Stimulated activated CD4-positive, alpha-beta T cell treated with anti-CD3 and anti-CD28 coated beads, Interleukin-4, amount 100 ng/mL, for 48 hours (primary cell): ENCODE data around the gene TBL1X.

ENCODE experiments used
- DNase-seq, 2 donors: peaks; one replicate each; pipeline ENCODE4 v3.0.0-alpha.2; 2020; ENCODE audit warnings: low read depth in 2 of 2

Gene TBL1X

DNA sequence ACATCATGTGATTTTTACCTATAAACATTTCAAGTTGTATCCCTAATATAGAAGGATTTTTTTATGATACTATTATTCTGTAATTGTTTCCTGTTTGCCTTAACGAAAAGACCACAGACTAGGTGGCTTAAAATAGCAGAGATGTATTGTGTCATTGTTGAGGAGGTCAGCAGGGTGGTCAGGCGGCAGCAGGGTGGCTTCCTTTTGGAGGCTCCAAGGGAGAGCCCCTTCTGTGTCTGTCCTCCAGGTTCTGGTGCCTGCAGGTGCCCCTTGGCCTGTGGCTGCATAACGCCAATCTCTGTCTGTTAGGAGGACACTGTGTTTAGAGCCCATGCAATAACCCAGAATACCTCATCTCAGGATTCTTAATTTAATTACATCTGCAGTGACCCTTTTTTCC is 118.1 kb downstream of the TBL1X start:
- no peak for DNase-seq

DNA sequence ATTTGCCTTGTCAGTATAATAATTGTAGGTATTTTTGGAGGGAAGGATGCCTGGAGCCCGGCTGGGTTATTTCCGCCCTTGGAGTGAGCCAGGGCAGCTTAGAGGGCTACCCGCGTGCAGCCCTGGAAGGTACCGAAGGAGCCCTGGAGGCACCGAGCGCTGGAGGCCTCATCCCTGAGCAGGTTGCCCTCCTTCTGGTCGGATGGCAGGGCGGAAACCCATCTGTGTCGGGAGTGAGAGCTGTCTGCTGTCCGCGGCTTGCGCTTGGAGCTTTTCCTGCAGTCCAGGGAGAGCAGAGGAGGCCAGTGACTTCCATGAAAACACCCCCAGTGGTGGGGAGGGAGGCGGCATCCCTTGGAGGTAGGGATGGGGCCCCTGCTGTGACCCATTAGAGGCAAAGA is 122.1 kb downstream of the TBL1X start:
- DNase-seq, result no peak

DNA sequence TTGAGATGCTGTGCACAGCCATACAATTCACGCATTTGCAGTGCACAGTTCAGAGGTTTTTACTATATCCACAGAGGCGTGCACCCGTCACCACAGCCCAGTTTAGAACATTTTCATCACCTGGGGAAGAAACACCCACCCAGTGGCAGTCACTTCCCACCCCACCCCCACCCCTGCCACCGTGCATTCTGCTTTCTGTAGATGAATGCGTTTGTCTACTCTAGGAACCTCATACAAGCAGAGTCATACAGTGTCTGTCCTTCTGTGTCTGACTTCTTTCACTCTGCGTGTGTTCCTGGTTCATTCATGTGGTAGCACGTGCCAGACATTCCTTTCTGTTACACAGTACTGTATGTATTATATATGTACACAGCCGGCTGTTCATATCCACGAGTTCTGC is 122.8 kb downstream of the TBL1X start:
- no peak for DNase-seq

DNA sequence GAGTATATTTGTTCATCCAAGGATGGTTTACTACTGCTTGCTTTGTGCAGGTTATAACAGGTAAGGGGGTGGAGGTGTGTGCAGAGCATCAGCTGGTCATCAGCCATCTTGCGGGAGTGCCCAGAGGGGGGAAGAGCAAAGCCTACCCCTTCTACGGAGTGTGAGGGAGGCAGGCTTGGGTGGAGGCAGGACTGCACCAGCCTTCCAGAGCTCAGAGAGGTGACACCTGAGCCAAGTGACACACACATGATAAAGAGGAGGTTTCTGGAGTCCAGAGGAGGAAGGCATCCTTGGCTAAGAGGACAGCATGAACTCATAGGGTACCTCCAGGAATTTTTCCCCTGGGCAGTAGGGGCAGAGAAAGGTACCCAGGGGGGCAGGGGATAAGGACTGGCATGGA is 126.6 kb downstream of the TBL1X start:
- DNase-seq, result no peak

DNA sequence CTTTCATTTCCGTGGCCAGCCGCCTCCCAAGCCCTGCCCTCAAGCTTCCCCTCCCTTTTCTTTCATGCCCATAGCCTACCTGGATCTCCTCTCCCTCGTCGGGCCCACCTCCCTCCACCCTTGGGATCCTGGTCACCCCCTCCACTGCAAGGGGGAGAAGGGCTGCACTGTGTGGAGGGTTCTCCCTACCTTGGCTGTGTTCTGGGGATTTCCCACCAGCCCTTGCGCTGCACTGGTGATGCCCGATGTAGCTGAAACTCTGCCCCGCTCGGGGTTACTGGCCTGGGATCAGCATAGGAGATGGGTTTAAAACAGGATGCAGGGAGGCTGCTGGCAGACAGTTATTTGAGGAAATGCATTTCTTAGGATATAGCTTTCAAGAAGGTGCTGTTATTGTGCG is 128.9 kb downstream of the TBL1X start:
- DNase-seq, result no peak

DNA sequence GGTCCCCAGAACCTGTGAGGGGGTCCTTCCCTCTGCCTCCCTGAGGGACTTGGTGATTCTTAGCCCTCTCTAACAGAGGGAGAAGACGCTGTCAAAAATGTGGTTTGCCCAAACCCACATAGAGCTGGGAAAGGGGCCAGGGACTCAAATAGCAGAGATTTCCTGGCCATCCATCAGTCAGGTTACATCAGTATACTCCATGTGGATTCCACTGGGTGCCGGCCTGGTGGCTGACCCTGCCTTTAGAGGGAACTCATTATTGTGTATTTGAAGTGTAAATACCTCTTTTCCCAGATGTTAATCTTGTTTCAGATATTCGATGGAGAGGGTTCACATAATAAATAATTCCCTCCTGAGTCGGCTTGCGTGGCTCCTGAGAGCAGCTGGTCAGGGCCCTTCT is 130.3 kb downstream of the TBL1X start:
- no peak for DNase-seq

DNA sequence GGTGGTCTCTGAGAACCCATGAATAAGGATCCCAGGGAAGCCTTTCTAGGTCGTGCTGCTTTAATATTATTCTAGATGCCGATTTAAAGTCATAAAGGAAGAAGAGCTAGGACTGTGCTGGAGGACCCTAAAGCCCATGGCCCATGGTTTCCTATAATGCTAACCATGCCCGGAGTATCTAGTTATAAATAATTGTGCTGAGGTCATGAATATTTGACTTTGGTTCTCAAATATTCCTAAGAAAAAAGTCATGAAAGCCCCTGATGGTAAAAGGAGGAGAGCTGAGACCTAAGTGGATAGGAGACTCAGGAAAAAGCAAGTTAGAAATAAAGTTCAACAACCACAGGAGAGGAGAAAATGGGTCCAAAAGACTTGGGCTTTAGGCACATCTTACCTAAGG is 132.0 kb downstream of the TBL1X start:
- DNase-seq, result no peak

DNA sequence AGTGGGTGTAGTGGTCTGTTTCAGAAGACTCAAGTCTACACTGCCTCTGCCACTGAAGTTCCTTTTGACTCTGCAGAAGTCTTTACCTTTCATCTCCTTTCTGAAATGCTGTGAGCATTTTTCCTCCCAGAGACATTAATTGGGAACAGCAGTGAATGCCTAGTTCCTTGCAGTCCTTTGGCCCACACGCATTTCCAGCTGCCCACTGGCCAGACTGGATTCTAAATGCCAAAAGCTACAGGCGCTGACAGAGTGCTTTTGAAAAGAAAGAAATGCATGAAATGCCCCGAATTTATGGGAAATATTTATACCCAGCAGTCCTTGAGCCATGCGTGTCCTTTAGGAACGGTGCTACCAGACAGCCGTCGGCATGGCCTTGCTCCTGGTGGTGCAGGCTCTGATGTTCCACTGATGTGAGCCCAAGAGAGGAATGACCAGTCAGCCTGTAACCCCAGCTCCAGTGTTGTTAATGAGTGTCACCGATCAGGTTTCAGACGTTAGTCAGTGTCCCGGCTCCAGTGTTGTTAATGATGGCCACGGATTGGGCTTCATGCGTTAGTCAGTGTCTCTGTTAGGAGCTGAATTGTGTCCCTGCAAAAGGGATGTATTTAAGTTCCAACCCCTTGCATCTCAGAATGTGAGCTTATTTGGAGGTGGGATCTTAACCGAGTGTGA is 132.6 kb downstream of the TBL1X start:
- DNase-seq, result no peak

DNA sequence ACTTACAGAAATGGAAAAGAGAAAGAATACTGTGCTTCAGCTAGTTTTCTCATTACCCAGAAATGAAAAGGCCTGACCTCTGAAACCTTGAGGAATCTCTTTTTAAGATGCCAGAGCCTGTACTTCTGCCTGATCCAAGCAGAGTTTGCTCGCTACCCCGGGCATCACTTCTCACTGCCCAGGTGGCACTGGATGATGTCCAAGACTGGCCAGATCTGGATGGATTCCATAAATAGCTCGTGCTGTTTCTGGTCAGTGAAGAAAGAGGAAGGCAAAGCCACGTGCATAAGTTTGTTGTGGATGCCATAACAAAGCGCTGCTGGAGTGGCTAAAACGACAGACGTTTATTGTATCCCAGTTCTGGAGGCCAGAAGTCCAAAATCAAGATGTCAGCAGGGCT is 133.5 kb downstream of the TBL1X start:
- no peak for DNase-seq

DNA sequence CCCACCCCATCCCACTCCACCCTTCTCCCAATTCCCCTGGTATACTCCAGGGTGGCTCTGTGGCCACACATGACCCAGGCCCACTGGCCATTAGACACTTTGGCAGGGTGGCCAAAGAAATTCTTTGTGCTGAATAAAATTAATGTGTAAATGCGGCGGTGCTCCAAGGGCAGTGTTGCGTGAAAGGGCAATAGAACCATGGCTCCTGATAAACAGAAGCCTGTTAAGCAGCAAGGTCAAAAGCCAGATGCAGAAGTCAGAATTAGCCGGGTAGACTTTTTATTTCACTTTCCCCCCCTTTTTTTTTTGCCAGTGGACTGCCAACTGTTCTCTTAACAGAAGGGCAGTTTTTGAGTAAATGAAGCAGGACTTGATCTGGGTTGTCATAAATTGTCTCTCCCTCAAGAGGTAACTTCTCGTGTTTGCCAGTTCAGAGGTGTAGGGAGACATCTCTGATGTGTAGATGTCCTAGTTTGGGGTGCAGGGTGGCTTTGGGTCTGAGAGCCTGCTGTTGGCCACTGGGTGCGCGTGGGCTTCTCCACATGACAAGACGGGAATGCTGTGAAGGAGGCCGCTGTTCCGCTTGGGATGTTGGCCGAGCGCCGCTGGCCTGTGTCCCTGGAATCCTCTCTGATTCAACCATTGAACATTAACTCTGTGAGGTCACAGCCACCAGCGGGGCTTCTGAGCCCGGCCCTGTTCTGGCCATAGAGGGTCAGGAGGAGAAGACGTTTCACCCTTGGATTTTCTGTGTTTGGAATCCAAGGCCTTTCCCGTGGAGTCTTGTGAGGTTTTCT is 139.5 kb downstream of the TBL1X start:
- DNase-seq, result no peak

DNA sequence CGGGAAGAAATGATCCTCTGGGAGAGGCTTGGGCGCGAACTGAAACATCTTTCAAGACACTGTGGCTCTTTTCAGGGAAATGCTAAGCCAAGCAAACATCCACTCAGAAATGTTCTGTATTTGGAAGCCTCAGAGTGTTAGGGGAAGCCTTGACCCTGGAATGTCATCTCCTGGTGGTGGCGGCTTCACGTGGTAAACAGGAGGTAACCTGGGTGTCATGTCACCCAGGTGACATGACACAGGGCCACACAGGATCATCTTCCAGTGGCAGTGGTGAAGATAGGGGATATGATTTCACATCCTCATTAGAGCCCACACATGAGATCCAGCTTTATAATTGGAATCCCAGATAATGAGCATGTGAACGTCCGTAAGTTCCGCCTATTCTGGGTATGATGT is 140.0 kb downstream of the TBL1X start:
- DNase-seq, result no peak

DNA sequence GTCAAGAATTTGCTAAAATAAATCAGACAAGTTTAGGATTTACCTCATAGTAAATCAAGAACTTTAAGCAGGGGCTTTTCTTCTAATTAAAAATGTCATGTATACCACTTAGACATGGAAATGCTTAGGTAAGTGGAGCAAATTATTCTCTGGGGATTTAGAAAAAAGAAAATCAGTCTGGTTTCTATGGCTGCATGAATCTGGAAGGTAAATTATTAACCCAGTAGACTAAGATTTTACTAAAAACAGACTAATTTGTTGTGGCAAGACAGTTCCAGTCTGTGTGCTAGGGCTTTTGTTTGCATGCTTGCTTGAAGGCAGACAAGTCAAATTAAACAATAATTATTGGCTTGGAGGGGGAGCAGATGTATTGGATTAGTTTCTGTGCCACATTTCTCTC is 140.6 kb downstream of the TBL1X start:
- DNase-seq, result no peak

DNA sequence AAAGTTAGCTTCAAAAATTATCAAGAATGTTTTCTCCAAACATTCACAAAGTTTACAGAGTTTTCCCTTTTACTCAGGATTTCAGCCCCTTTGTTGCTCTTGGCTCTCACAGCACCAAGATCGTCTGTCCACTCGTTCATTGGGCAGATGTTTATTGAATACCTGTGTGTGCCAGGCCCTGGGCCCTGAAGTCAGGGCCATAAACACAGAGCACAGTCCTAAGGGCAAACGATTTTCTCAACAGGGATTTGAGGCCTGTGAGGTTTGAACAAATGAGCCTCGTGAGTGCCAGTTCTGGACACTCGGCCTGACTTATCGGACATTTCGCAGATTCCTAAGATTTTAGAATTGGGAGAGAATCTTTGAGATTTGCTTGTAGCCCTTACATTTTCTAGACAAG is 142.1 kb downstream of the TBL1X start:
- DNase-seq, result no peak

DNA sequence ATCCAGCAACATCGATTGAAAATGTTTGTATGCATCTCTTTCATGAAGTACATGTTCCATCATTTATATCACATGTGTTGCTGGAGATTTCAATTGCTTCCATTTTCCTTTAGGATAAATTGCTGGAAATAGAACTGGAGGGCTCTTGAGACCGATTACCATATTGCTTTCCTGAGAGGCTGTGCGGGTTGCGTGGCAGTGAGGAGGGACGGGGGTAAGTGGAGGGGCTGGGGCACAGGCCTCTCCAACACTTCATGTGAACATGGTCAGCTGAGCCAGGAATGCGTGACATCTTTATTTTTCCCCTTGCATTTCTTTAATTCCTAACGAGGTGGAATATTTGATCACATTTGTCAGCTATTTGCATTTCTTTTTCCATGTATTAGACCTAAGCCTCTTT is 144.6 kb downstream of the TBL1X start:
- no peak for DNase-seq

DNA sequence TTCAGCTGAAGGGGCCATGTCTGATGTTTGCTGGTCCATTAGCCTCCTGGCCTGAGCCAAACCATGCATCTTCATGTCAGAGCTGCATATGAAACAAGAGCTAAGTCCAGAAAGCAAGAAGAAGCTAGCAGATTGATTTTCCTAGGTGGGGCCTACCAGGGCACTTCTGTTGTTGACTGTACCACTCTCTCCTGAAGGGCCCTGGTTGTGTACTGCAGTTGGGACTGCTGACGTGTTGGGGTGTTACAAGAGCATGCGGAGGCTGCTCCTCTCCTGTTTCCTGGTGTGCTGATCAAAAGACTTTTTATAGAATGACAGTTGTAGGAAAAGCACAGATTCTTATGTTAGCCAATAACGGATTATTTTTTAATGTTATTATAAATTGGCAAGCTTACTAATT is 145.1 kb downstream of the TBL1X start:
- DNase-seq, result no peak

DNA sequence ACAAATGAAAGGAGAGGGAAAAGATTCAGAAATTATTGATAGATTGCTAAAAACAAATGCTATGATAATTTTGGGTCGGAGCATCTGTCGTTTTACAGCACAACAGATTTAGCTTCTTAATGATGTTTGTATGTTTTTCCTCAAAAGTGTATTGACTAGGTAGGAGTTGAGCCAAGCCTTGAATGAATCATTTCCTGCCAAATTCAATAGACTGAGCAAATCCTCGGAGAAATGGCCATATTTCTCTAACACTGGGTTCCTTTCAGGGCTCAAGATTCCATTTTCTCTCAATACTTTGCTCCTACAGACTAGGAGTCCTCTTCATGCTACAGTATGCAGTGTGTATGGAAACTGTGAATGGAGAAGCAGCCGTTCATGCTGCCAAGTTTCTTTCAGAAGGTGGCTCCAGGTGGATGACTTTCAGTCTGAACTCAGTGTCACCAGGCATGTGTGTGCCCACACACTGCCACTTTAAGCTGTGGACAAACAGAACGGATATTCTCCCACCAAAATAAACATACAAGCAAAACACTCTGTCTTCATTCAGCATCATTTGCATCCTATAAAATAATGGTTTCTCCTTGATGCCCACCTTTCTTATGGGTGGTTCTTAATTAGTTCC is 146.0 kb downstream of the TBL1X start:
- DNase-seq, result no peak

DNA sequence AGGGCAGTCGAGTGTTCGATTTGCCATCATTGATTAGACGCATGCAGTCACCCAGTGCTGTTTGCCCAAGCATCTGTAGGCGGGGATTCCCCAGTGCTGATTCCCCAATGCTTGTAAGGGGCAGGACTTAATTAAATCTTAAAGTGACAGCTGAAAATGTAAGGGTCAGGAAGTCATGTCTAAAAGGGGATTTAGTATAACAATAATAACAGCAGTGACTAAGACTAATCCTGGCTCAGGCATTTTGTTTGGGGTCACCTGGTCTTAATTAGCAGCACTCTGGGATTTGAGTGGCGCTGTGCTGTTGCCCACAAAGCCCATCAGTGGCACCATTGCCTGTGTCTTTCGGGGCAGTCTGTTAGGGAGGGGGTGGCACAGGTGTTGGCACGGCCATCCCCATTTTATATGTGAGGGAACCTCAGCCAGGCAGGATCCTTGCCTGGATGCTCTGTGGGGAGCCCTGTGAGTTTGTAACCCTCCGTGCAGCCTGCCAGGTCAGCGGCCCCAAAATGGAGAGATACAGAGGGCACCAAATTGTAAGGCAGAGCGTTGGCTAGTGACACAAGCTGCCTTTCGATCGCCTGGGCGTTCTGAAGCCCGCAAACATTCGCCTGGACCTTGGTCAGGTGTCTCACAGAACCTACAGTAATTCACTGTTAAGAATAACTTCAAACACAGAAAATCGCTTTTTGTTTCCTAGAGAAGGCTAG is 146.7 kb downstream of the TBL1X start:
- DNase-seq, result no peak

DNA sequence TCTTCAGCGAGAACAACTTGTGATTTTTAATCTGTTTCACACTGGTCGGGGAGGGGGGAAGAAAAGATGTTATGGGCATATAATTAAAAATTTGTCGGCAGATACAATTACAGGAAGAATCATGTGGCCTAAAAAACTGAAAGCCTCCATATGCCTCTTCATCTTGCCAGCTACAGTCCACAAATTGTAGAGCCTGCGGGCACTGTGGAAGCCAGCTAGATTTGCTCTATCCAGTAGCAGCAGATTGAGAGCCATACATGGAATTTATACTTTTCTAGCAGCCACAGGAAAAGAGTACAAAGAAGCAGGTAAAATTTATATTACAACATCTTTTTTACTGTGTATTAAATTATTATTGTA is 147.3 kb downstream of the TBL1X start:
- DNase-seq, result no peak

DNA sequence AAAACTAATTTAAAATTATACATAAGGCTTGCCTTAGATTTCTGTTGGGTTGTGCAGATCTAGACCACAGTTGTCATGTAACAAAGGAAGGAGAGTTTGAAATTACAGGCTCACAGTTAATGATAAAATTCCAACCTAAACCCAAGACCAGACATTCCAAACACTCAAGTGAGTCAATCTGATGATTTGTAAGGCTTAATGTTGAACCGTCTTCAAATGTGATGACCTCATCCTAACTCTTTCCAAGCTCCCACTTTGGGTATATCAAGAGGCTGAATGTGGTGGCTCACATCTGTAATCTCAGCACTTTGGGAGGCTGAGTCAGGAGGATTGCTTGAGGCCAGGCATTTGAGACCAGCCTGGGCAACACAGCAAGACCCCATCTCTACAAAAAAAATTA is 149.2 kb downstream of the TBL1X start:
- DNase-seq, result no peak

DNA sequence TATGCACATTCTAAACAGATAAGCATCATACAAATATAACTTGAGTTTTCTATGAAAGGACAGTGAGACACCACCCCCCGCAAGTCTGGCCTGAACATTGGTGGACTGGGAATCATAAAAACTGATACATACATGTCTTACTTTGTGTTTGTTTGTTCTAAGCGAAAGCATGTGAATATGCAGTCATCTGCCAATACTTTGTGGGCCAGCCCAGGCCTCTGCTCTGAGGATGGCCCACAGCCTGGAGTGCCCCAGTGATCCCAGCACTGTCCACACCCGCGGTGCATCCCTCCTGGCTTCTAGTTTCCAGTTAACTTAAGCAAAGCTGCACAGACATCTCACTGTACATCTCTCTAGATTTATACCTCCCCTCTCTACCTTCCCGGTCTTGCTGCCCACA is 154.3 kb downstream of the TBL1X start:
- no peak for DNase-seq

DNA sequence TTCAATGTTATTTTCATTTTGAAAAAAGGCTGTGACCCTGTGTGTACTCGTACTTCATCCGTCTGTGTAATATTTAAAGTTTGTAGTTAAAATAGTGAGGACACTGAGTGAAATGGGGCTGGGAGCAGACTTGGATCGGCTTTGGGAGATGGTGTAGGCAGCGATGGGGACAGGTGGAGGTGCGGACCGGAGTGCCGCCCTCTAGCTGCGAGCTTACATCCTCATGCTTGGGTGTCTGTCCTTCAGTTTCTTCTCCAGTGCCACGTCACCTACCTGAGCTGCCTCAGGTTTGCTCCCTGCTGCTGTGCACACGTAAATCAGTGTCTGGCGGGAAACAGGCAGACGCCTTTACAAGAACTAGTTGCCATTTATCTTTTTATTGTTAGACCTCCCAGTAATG is 154.7 kb downstream of the TBL1X start:
- no peak for DNase-seq

DNA sequence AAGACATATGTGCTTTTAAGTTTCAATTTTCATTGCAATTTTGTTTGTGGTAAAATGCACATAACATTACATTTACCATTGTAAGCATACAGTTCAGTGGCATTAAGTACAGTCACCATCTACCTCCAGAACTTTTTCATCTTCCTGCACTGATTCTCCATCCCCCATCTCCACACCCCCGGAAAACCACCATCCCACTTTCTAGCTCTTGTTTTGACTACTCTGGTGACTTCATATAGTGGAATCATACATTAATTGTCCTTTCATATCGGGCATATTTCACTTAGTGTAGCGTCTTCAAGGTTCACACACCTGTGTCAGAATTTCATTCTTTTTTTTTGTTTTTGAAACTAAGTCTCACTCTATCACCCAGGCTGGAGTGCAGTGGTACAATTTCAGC is 157.3 kb downstream of the TBL1X start:
- DNase-seq, result peak in 1 of 2 donors; percentile 13

DNA sequence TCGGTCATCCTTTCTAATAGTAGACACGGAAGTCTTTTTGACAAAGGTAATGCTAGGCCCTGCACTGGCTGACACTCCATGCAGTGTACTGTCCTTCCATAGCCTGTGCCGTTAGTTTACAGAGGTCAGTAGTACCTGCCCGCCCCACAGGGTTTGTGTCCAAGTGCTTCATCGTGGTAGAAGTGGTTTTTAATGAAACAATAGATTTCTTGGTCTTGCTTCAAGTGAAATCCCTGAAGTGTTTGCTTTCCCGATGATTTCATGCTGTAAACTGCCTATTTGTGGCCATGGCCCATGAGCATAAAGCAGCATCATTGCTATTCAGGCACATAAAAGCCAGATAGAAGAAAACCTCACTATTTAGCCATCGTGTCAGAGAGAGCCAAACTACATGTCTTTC is 161.5 kb downstream of the TBL1X start:
- DNase-seq, result no peak
